HG02763 (cell line): ENCODE measurements around the gene RAB31.
"Not testable (repeated sequence)": the region's sequence is repeated elsewhere in the genome, so short reads cannot be mapped to it uniquely, and the experiment has no call there.

Experiments used
- ATAC-seq: cut with Tn5 transposase; IDR thresholded peaks from one replicate; pipeline ENCODE4 v1.9.1; 2021; ENCODE audit warnings: mild to moderate bottlenecking, moderate library complexity; ENCODE audit not compliant: unreplicated experiment

The RAB31 gene

GRCh38 chr18:9854801-9855676 is 146.9 kb downstream of the RAB31 start:
- ATAC-seq = no peak

GRCh38 chr18:9855681-9856080 is 147.6 kb downstream of the RAB31 start:
- ATAC-seq = no peak

GRCh38 chr18:9856092-9856491 is 148.0 kb downstream of the RAB31 start:
- ATAC-seq = no peak

GRCh38 chr18:9857479-9857998 is 149.4 kb downstream of the RAB31 start:
- ATAC-seq = not testable (repeated sequence)

GRCh38 chr18:9858642-9859041 is 150.5 kb downstream of the RAB31 start:
- ATAC-seq = no peak

GRCh38 chr18:9859232-9859631 is 151.1 kb downstream of the RAB31 start:
- ATAC-seq = no peak

GRCh38 chr18:9860682-9861081 is 152.6 kb downstream of the RAB31 start:
- ATAC-seq = no peak

- ATAC-seq = peak; percentile 79
These were observed 153.1 kb downstream of the RAB31 start for GRCh38 chr18:9861157-9861556.

- ATAC-seq = peak; percentile 61
These were observed 153.8 kb downstream of the RAB31 start for GRCh38 chr18:9861933-9862332.

- ATAC-seq = no peak
These were observed 154.6 kb downstream of the RAB31 start for GRCh38 chr18:9862686-9863085.

GRCh38 chr18:9863282-9863681 is 155.2 kb downstream of the RAB31 start:
- ATAC-seq = no peak

GRCh38 chr18:9865764-9866490 is 157.8 kb downstream of the RAB31 start:
- no peak for ATAC-seq

GRCh38 chr18:9866627-9867026 is 158.5 kb downstream of the RAB31 start:
- no peak for ATAC-seq

GRCh38 chr18:9867071-9867594 is 159.0 kb downstream of the RAB31 start:
- no peak for ATAC-seq

- ATAC-seq = no peak
These were observed 161.0 kb downstream of the RAB31 start for GRCh38 chr18:9868857-9869714.

GRCh38 chr18:9869715-9870430 is 161.8 kb downstream of the RAB31 start:
- peak; percentile 54 for ATAC-seq

- no peak for ATAC-seq
These were observed 162.4 kb downstream of the RAB31 start for GRCh38 chr18:9870431-9871008.

GRCh38 chr18:9871244-9871746 is 163.2 kb downstream of the RAB31 start:
- no peak for ATAC-seq

GRCh38 chr18:9872823-9873222 is 164.7 kb downstream of the RAB31 start:
- no peak for ATAC-seq
